ENCODE data around the gene MORN1.

DNA sequence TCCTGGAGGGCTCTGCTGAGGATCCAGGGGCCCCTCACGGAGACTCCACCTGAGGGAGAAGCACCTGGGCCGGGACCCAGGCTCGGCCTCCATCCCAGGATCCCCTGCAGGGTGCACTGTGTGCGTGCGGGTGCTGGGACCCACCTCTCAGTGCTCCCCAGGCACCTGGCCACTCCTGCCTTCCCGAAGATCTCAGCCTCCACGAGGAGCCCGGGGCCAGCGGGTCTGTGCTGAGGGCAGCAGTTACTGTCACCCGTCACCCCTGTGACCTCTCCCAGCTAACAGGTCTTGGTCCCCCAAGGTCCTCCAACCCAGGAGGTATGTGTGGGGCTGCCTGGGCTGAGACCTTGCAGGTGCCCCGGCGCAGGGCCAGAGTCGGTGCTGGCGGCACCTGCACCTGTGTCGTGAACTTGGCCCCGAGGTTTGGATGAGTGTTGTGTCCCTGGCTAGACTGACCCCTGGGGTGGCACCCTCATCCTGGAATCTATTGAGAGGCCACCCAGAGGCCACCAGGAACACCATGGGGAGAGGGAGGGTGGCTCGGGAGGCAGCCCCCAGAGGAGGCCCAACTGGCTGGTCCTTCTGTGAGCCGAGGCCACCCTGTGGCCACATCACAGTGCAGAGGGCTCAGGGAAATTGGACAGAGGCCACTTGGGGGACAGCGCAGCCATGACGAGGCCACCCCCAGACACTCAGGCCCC lies 17.7 kb downstream of the MORN1 start:
- TF ChIP-seq, protein P1, sequence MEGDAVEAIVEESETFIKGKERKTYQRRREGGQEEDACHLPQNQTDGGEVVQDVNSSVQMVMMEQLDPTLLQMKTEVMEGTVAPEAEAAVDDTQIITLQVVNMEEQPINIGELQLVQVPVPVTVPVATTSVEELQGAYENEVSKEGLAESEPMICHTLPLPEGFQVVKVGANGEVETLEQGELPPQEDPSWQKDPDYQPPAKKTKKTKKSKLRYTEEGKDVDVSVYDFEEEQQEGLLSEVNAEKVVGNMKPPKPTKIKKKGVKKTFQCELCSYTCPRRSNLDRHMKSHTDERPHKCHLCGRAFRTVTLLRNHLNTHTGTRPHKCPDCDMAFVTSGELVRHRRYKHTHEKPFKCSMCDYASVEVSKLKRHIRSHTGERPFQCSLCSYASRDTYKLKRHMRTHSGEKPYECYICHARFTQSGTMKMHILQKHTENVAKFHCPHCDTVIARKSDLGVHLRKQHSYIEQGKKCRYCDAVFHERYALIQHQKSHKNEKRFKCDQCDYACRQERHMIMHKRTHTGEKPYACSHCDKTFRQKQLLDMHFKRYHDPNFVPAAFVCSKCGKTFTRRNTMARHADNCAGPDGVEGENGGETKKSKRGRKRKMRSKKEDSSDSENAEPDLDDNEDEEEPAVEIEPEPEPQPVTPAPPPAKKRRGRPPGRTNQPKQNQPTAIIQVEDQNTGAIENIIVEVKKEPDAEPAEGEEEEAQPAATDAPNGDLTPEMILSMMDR (IDR thresholded peaks at IDR 0.05), result no peak
- TF ChIP-seq POLR2A (IDR thresholded peaks at IDR 0.05), result no peak
